OCI-LY1 (cell line): ENCODE data around the gene CMIP.

Experiments
- EZH2 ChIP-seq: fragments of 200-600 bp; sonication (generic), shearing (Covaris generic); IDR thresholded peaks from 2 replicates; pipeline ENCODE4 v1.8.0; 2017; ENCODE audit warnings: borderline replicate concordance, mixed run types, mild to moderate bottlenecking, antibody characterized with exemption, low read length, moderate library complexity, mixed read lengths
- TF ChIP-seq, protein P1 (sequence below): fragments of 200-600 bp; sonication (generic), shearing (Covaris generic); IDR thresholded peaks from 2 replicates; pipeline ENCODE4 v1.5.1; 2017; ENCODE audit warnings: mild to moderate bottlenecking, antibody characterized with exemption, low read length, moderate library complexity, mixed read lengths

DNA sequence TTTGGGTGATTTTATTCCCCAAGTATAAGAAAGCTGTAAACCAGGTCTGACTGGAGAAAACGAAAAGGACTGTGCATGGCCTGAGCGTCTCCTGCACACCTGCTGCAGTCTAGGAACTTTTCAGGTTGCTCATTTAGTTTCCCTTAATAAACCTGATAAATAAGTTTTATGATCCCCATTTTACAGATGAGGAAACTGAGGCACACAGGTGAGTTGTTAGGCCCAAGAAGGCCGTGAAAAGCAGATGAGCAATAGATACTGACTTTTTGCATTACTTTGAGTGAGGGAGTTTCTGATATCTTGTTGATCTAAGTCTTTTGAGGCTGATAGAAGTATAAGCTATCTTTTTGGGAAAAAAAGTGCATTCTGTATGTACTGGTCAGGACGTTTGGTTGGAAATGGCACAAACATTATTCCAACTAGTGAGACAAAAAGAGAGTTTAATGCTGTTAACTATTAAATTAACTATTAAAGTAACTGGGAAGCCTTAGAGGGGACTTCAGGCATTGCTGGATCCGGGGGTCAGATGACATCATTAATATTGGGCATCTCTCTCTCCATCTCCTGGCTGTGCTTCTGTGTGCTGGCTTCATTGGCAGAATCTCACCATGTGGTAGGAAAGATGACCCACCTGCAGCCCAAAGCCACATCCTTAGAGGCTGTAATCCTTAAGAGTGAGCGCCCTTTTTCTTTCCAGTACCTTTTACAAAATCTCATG lies 163.4 kb downstream of the CMIP start:
- TF ChIP-seq, protein P1, sequence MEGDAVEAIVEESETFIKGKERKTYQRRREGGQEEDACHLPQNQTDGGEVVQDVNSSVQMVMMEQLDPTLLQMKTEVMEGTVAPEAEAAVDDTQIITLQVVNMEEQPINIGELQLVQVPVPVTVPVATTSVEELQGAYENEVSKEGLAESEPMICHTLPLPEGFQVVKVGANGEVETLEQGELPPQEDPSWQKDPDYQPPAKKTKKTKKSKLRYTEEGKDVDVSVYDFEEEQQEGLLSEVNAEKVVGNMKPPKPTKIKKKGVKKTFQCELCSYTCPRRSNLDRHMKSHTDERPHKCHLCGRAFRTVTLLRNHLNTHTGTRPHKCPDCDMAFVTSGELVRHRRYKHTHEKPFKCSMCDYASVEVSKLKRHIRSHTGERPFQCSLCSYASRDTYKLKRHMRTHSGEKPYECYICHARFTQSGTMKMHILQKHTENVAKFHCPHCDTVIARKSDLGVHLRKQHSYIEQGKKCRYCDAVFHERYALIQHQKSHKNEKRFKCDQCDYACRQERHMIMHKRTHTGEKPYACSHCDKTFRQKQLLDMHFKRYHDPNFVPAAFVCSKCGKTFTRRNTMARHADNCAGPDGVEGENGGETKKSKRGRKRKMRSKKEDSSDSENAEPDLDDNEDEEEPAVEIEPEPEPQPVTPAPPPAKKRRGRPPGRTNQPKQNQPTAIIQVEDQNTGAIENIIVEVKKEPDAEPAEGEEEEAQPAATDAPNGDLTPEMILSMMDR = no peak
- TF ChIP-seq EZH2 = no peak
